ENCODE results near the gene RINL. TPM values are rescaled to one million over a fixed set of nuclear protein-coding genes. Genes with fewer than 3 reads are reported as not detected.

RINL gene
- total and polyA plus RNA-seq, 2 of the 8 experiments (the other 6 are each of a cell fraction or from before 2014, with no cell fraction given) = 11.1 to 11.9 TPM

GRCh38 chr19:38907227-38907626 is 29.2 kb upstream of the RINL start (continued):
- no peak for TF ChIP-seq CHD7 (IDR thresholded peaks at IDR 0.05; ENCODE audit: insufficient replicate concordance, low read length)
- no peak for TF ChIP-seq POU5F1 (IDR thresholded peaks at IDR 0.05; ENCODE audit: low read depth, low read length)
- no peak for TF ChIP-seq RAD21 (IDR thresholded peaks at IDR 0.05 in 1 of 2, conservative IDR thresholded peaks at IDR 0.05 in 1 of 2; ENCODE audit: low read depth in 2 of 2, low read length in 2 of 2)
- TF ChIP-seq CTBP2 (IDR thresholded peaks at IDR 0.05; ENCODE audit: borderline replicate concordance, insufficient read depth, insufficient read length, low read length) = no peak
- TF ChIP-seq BRCA1 (IDR thresholded peaks at IDR 0.05; ENCODE audit: low read depth, low read length) = no peak
- no peak for TF ChIP-seq TEAD4 (IDR thresholded peaks at IDR 0.05; ENCODE audit: low read depth, low read length)
- TF ChIP-seq, protein P1, sequence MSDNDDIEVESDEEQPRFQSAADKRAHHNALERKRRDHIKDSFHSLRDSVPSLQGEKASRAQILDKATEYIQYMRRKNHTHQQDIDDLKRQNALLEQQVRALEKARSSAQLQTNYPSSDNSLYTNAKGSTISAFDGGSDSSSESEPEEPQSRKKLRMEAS (IDR thresholded peaks at IDR 0.05) = no peak
- no peak for TF ChIP-seq E2F6 (IDR thresholded peaks at IDR 0.05)
- TF ChIP-seq FOSL1 (IDR thresholded peaks at IDR 0.05; ENCODE audit: insufficient read depth, low read depth, low read length) = no peak
- TF ChIP-seq CBX5 (IDR thresholded peaks at IDR 0.05; ENCODE audit: low read depth, low read length) = no peak
- TF ChIP-seq KDM5A (IDR thresholded peaks at IDR 0.05; ENCODE audit: low read length) = no peak

Data from H1 (cell line).